Activated CD4-positive, alpha-beta T cell treated with anti-CD3 and anti-CD28 coated beads for 48 hours (primary cell): ENCODE measurements around the gene DCAF15.
"Not testable (repeated sequence)": the region's sequence is repeated elsewhere in the genome, so short reads cannot be mapped to it uniquely, and the experiment has no call there.

Experiments
- DNase-seq: peaks from one replicate; pipeline ENCODE4 v3.0.0-alpha.2; 2020

The DCAF15 gene, protein sequence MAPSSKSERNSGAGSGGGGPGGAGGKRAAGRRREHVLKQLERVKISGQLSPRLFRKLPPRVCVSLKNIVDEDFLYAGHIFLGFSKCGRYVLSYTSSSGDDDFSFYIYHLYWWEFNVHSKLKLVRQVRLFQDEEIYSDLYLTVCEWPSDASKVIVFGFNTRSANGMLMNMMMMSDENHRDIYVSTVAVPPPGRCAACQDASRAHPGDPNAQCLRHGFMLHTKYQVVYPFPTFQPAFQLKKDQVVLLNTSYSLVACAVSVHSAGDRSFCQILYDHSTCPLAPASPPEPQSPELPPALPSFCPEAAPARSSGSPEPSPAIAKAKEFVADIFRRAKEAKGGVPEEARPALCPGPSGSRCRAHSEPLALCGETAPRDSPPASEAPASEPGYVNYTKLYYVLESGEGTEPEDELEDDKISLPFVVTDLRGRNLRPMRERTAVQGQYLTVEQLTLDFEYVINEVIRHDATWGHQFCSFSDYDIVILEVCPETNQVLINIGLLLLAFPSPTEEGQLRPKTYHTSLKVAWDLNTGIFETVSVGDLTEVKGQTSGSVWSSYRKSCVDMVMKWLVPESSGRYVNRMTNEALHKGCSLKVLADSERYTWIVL

DNA sequence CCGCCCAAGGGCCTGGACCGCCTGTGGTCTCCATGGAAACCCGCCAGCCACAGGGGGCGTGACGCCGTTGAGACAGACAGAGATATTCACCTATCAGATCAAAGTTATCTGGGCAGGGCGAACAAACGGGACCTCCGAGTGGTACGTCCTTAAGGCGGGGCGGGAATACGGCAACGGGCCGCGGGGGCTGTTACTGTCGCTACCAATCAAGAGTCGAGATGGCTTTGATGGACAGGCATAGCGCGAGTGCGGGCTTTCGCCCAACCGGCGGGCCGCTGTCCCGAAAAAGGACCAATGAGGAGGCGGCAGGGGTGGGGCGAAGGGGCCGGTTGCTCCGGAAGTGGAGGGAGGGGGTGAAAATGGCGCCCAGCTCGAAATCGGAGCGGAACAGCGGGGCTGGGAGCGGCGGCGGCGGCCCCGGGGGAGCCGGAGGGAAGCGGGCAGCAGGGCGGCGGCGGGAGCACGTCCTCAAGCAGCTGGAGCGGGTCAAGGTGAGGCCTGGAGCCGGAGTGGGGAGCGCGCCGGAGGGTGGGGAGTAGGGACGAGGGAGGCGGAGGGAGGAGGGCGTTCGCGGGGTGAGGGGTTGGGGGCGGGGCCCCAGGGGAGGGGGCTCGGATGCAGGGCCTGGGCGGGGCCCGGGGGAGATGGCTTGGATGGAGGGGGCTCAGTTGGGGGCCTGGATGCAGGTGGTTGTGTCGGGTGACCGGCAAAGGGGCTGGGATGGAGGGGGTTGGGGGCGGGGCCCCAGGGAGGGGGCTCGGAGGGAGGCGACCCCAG lies at the start of gene DCAF15:
Gene DCAF15 (plus strand): TSS at position 356 of the 777 bp plus-strand sequence. CDS start 4 bp downstream, at position 360.
- peak; percentile 99 for DNase-seq

DNA sequence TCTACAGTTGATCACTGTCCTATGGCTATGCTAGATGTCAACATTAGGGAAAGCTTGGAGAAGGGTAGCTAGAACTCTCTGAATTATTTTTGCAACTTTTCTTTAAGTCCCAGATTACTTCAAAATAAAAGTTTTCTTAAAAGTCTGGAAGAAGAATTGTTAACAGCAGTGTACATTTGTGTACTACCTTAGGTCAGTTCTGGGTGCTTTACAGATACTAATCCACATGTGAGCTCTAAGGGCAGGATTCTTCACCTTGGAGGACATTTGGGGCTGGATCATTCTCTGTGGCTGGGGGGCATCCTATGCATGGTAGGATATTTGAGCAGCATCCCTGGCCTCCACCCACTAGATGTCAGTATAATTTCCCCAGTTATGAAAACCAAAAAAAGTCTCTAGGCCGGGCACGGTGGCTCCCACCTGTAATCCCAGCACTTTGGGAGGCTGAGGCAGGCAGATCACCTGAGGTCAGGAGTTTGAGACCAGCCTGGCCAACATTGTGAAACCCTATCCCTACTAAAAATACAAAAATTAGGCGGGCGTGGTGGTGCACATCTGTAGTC lies 49.2 kb upstream of the DCAF15 start:
- DNase-seq, result peak; percentile 41

DNA sequence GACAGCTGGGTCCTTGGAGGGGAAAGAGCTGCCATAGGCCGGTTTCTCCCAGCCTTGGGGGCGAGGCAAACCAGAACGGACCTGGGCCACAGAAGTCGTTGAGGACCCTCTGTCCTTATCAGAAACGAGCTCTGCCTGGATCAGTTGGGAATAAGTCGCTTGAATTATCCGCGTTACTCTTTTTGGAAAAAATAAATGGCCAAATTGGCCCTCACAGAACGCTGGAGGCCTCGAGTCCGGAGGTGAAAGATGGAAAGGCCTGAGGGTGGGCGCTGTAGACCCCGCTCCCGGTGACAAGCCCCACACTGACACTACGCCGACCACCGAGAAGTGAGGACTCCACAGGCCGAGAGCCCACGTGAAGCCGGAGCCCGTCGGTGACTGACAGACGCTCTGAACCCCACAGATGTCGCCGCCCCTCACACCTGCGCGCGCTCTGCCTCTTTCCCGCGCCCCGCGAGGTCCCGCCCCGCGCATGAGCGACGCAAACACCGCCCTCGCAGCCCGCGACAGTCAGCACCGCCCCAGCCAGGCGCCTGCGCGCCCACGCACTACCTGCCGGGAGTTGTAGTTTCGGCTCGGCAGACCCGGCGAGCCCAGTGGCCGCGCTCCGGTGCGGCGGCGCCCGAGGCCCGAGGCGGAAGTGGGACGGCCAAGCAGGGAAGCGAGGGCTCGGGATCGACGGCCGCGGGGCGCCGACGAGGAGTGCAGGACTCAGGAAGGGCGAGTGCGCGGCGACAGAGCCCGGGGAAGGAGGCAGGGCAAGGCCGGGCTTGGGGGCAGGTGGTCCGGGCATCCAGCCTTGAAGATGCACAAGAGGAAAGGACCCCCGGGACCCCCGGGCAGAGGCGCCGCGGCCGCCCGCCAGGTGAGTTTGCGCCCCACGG lies 46.4 kb upstream of the DCAF15 start, which contains the start of the genes BRME1 and CC2D1A:
Gene BRME1 (minus strand): TSS at position 484 of the 887 bp plus-strand sequence. CDS start 1,225 bp downstream, outside the sequence.
Gene CC2D1A (plus strand): TSS at position 568 of the 887 bp plus-strand sequence. CDS start 241 bp downstream, at position 809.
- DNase-seq, result peak; percentile 97

DNA sequence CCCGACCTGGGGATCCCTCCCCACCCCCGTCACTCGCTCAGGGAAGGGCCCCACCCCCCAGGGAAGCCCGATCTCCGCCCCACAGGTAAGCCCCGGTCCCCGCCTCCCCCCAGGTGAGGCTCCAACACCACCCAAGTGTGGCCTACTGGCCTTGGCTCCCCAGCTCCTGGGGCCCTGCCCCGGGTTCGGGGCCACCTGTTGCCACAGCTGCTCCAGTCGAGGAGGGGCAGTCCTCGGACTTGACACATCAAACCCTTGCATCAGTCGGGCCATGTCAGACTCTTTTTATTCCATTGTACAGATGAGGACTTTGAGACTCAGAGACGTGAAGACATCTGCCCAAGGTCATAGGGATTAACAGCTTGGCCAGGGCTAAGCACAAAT lies 45.8 kb upstream of the DCAF15 start:
- DNase-seq, result peak; percentile 32

DNA sequence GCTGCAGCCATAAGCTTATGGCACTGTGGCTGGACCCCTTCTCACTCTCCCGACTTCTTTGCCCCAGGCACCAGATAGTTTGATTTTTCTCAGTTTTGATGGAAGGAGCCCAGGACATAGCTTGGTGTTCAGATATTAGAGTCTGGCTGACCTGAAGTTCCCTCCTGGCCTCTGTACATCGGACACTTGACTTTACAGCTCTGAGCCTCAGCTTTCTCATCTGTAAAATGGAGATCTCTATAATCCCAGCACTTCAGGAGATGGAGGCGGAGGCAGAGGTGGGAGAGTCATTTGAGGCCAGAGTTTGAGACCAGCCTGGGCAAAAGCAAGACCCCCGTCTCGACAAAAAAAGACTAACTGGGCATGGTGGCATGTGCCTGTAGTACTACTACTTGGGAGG lies 45.4 kb upstream of the DCAF15 start:
- no peak for DNase-seq

DNA sequence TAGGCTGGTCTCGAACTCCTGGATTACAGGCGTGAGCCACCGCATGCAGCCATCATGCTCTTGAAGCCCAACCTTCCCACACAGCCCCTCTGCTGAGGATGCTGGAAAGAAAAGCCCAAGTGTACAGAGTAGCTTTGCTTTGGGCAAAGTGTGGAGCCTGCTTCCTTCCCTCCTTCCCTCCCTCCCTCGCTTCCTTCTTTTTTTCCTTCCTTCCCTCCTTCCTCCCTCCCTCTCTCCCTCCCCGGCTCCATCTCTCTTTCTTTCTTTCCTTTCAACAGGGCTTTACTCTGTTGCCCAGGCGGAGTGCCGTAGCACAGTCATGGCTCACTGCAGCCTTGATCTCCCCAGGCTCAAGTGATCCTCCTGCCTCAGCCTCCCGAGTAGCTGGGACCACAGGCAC lies 43.6 kb upstream of the DCAF15 start:
- no peak for DNase-seq

DNA sequence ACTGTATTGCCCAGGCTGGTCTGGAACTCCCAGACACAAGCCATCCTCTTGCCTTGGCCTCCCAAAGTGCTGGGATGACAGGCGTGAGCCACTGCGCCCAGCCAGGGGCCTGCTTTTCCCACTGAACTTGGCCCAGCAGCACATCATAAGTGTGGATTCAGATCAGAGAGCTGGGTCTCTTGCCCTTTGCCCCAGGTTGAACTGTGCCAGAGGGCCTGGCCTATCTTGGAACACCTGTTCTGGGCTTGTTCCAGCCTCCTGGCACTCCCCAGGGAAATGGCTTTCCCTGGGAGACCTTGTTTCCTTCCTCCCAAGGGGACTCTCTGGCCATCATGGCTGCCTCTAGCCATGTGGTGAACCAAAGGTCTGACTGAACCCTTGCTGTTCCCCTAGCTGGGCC lies 42.9 kb upstream of the DCAF15 start:
- no peak for DNase-seq

DNA sequence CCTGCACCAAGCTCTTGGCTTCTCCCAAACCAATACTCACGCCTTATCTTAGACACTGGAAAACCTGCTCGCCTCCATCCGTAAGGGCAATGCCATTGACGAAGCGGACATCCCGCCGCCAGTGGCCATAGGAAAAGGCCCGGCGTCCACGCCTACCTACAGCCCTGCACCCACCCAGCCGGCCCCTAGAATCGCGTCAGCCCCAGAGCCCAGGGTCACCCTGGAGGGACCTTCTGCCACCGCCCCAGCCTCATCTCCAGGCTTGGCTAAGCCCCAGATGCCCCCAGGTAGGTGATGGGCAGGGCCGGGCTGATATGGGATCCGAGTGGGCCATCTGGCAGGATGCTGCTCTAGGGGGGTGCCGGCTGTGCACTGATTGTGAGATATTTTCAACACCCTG lies 39.0 kb upstream of the DCAF15 start:
- no peak for DNase-seq

DNA sequence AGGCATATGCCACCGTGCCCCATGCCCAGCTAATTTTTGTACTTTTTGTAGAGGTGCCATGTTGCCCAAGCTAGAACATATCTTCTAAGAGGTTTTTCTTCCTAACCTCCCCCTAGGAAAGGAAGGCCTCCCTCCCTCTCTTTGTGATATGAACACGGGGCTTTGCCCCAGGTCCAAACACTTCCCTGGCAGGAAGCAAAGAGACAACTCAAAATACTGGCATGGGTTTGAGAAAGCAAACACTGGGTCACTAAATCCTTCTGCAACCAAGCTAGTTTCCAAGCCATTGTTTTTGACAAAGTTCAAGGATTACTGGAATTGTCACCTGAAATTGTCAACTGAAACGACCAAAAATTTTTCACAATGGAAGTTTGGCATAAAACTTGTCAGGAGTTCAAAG lies 37.5 kb upstream of the DCAF15 start:
- no peak for DNase-seq

DNA sequence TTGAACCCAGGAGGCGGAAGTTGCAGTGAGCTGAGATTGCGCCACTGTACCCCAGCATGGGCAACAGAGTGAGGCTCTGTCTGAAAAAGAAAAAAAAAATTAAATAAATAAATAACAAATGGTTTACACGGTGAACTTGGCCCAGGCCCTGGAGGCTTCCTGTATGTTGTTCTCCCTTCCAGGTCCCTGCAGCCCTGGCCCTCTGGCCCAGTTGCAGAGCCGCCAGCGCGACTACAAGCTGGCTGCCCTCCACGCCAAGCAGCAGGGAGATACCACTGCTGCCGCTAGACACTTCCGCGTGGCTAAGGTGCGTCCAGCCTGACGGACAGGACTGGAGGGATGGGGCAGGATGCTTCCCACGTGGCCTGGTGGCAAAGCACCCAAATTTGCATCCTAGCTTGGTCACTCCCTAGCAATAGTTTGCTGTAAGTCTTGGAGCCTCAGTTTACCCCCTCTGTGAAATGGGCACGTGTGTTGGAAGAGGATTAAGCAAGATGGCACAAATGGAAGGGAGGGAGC lies 34.4 kb upstream of the DCAF15 start:
- no peak for DNase-seq

DNA sequence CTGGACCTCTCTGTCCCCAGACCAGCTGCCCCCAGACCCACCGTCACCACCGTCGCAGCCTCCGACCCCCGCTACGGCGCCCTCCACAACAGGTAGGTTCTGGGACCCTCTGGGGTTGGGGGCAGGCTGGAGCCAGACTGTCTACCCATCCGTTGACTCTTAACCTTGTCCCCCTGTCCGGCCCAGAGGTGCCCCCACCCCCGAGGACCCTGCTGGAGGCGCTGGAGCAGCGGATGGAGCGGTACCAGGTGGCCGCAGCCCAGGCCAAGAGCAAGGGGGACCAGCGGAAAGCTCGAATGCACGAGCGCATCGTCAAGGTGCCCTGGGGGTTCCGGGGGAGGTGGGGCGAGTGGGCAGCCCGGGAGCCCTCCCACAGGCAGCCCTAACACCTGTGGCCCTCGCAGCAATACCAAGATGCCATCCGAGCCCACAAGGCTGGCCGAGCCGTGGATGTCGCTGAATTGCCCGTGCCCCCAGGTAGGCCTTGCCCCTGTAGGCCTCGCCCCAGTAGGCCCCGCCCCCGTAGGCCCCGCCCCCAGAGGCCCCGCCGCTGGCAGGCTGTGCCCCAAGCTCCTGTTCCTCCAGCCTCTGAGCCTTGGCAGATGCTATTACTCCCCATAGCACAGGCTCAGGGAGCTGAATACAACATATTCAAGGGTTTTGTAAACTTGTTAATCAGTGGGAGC lies 33.4 kb upstream of the DCAF15 start:
- DNase-seq, result no peak

DNA sequence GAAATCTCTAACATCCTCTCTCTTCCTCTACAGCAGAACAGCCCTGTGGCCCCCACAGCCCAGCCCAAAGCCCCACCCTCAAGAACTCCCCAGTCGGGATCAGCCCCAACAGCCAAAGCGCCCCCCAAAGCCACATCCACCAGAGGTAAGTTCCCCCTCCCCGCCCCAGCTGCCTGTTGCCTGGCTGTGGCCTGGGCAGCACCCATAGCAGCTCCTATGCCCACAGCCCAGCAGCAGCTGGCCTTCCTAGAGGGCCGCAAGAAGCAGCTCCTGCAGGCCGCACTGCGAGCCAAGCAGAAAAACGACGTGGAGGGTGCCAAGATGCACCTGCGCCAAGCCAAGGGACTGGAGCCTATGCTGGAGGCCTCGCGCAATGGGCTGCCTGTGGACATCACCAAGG lies 31.8 kb upstream of the DCAF15 start:
- DNase-seq, result no peak

DNA sequence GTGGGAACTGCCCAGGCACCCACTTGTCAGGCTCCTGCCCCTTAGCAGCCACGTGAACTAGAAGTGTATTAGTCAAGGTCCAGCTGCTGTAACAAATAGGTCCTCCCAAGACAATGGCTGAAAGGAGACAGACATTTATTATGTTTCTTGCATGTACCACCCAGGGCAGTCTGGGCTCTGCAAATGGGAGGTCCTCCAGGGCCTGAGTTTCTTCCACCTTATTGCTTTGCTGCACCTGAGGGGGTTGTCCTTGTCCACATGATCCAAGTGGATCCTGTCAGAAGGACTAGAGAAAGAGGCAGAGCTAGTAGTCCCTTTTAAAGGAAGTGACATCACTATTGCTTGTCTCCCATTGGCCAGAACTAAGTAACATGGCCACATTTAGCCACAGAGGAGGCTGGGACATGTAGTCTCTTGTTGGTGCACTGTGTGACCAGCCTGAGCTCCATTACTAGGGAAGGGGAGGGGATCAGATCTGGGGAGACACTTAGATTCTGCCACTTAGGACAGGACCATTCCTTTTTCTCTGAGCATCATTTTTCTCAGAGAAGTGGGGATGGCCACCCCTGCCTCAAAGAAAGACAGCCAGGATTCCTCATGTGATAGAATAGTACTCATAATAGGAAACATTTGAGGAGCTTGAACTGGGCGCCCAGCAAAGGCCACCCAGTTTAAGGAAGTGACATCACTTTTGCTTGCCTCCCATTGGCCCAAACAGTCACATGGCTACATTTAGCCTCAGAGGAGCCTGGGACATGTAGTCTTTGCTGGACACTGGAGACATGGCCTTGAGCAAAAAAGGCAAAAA lies 31.2 kb upstream of the DCAF15 start:
- DNase-seq, result peak; percentile 51

DNA sequence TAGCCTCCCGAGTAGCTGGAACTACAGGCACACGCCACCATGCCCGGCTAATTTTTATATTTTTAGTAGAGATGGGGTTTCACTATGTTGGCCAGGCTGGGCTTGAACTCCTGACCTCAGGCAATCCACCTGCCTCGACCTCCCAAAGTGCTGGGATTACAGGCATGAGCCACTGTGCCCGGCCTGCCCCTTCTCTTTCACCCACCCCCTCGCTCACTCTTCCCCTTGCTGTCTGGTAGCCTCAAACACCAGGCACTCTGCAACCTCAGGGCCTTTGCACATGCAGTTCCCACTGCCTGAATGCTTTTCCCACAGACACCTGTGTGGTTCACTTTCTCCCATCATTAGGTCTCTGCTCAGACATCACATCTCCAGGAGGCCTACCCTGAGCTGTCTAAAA lies 30.2 kb upstream of the DCAF15 start:
- DNase-seq, result not testable (repeated sequence)

DNA sequence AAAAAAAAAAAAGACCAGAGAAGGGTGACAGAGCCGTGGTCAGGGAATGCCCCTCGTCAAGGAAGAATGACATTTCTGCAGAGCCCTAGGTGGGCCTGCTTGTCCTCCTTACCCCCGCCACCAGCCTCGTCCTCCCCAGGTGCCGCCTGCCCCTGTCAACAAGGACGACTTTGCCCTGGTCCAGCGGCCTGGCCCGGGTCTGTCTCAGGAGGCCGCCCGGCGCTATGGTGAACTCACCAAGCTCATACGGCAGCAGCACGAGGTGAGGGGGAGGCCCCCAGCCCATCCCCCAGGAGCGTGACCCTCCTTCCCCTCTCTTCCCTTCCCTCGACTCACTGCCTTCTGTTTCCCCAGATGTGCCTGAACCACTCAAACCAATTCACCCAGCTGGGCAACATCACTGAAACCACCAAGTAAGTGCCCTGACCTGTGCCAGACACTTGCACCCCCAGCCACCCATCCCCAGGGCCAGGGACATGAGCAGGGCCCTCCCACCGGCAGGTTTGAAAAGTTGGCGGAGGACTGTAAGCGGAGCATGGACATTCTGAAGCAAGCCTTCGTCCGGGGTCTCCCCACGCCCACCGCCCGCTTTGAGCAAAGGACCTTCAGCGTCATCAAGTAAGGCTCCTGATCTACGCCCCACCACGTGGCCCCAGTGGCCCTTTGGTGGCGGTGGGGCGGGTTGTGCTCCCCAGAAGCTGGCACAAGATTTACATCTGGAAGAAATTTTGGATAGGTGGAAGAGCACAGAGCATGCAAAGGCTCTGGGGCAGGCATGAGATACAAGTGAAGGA lies 28.9 kb upstream of the DCAF15 start:
- no peak for DNase-seq

DNA sequence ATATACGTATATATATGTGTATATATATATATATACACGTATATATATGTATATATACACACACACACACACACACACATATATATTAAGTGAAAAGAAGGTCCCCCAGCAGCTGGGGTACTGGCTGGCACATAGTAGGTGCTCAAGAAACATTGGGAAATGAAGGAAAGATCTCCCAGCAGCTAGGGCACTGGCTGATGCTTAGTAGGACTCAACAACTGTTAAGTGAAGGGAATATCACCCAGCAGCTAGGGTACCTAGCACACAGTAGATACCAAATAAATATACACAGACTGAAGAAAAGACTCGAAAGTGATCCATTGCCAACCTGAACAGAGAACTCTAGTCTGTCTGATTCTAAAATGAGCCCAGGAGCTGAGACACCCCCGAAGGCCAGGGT lies 26.3 kb upstream of the DCAF15 start:
- no peak for DNase-seq

DNA sequence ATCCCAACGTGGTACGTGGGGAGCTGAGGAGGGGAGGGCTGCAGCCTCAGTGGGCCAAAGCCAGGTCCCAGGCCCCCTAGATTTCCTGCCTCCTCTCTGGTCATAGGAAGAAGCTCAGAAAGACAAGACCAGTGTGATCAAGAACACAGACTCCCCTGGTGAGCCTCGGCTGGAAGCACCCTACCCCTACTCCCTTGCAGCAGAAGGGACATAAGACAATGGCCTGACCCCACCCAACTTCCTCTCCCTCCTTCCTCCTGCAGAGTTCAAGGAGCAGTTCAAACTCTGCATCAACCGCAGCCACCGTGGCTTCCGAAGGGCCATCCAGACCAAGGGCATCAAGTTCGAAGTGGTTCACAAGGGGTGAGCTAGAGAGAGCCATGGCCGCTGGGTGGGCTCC lies 25.6 kb upstream of the DCAF15 start:
- no peak for DNase-seq

DNA sequence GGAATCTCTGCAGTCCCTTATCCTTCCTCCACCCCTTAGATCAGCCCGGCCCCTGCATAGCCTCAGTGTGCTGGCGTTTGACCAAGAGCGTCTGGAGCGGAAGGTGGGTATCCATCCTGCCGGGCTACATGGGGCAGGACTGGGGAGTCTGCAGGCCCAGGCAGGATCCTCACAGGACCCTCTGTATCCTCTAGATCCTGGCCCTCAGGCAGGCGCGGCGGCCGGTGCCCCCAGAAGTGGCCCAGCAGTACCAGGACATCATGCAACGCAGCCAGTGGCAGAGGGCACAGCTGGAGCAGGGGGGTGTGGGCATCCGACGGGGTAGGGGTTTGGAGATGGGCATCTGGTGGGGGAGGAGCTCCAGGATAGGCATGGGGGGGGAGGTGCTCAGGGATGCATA lies 23.0 kb upstream of the DCAF15 start:
- DNase-seq, result no peak

DNA sequence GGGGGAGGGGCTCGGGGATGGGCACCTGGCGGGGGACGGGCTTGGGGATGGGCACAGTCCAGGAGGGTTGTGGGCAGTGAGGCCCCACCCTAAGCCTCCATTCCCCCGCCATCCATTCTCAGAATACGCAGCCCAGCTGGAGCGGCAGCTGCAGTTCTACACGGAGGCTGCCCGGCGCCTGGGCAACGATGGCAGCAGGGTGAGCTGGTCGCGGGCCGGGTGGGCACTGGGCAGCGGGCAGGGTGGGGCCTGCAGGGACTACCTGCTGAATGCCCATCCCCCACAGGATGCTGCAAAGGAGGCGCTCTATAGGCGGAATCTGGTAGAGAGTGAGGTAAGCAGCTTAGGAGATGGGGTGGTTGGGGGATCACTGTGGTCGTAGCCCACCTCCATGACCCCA lies 22.4 kb upstream of the DCAF15 start:
- no peak for DNase-seq

DNA sequence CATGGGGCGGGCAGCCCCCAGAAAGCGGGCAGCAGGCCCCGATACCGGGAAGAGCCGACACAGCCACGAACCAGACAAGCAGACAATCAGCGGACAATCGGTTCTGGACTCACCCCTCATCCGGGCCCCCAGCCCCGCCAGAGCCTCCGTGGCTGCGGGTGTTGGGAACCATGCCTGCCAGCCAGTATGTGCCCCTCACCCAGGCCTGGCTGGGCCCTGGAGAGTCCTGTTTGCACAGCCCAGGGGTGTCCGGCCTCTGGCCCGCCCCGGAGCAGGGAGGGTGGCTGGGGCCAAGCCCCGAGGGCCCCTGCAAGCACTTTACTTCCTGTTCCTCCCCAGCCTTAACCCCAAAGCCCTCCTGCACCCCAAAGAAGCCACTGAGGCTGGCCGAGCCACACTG lies 21.9 kb upstream of the DCAF15 start:
- DNase-seq, result no peak
